ENCODE results near the gene TULP4. TPM values are rescaled to one million over a fixed set of nuclear protein-coding genes. Genes with fewer than 3 reads are reported as not detected.

The TULP4 gene
- total RNA-seq, 4 donors from 2014 or later: 59.8 to 99.2 (median 88.6) TPM

GRCh38 chr6:158356586-158357546, 44.6 kb downstream of the TULP4 start:
- in situ Hi-C loops (cut with MboI; ENCODE audit: low sequenced_read_pairs in 4 of 4) (no loop called here), intact Hi-C loops (cut with DNase I; ENCODE audit: low total_unique reads) (no loop called here)
- H3K27ac ChIP-seq: no peak overlapping the region
- no peaks in the 10 kb centered on the region for H3K36me3 ChIP-seq
- no peaks in the 10 kb centered on the region for H3K27me3 ChIP-seq
- no peaks in the 10 kb centered on the region for H3K9me3 ChIP-seq
- ATAC-seq (no peak), DNase-seq (no peak)
- peaks cover 37 to 45% of the 10 kb centered on the region in 2 donors for H3K4me1 ChIP-seq
- TF ChIP-seq POLR2A (IDR thresholded peaks at IDR 0.05): no peak
- H3K4me3 ChIP-seq: no peak overlapping the region

- H3K27ac ChIP-seq: no peak overlapping the region
- H3K36me3 ChIP-seq: no peaks in the 10 kb centered on the region
- no peak for ATAC-seq
- H3K27me3 ChIP-seq: no peaks in the 10 kb centered on the region
- TF ChIP-seq CTCF (IDR thresholded peaks at IDR 0.05 in 4 of 5, conservative IDR thresholded peaks at IDR 0.05 in 1 of 5): no peak
- no peak for TF ChIP-seq POLR2A (IDR thresholded peaks at IDR 0.05)
- H3K9me3 ChIP-seq: no peaks in the 10 kb centered on the region
- H3K4me1 ChIP-seq: peaks cover 46 to 53% of the 10 kb centered on the region in 2 donors
- no peak for DNase-seq
- H3K4me3 ChIP-seq: no peak overlapping the region
- in situ Hi-C loops (cut with MboI; ENCODE audit: low sequenced_read_pairs in 4 of 4): no loop called here
- intact Hi-C loops (cut with DNase I; ENCODE audit: low total_unique reads): no loop called here
Measured at GRCh38 chr6:158357570-158358216, 45.4 kb downstream of the TULP4 start.

- TF ChIP-seq POLR2A (IDR thresholded peaks at IDR 0.05): no peak
- no peak for TF ChIP-seq CTCF (IDR thresholded peaks at IDR 0.05 in 4 of 5, conservative IDR thresholded peaks at IDR 0.05 in 1 of 5)
- in situ Hi-C loops (cut with MboI; ENCODE audit: low sequenced_read_pairs in 4 of 4): no loop called here
- peak; percentile 41 to 63 for ATAC-seq
- Histone ChIP-seq H3K4me1 (peaks cover 38 to 51% of the 10 kb centered on the region in 2 donors), H3K36me3 (no peaks in the 10 kb centered on the region), H3K4me3 (no peak overlapping the region), H3K27ac (peak overlapping the region in 3 of 4 donors; percentile 14 to 62 (median 41)), H3K9me3 (no peaks in the 10 kb centered on the region), H3K27me3 (no peaks in the 10 kb centered on the region)
- DNase-seq: peak; percentile 32 to 57
- intact Hi-C loops (cut with DNase I; ENCODE audit: low total_unique reads): no loop called here
Measured at GRCh38 chr6:158358450-158359077, 46.3 kb downstream of the TULP4 start.

- H3K36me3 ChIP-seq: no peaks in the 10 kb centered on the region
- no peak overlapping the region for H3K4me3 ChIP-seq
- in situ Hi-C loops (cut with MboI; ENCODE audit: low sequenced_read_pairs in 4 of 4): no loop called here
- TF ChIP-seq CTCF (IDR thresholded peaks at IDR 0.05 in 4 of 5, conservative IDR thresholded peaks at IDR 0.05 in 1 of 5): no peak
- no peak for TF ChIP-seq POLR2A (IDR thresholded peaks at IDR 0.05)
- peaks cover 37 to 44% of the 10 kb centered on the region in 2 donors for H3K4me1 ChIP-seq
- ATAC-seq (no peak), DNase-seq (no peak)
- intact Hi-C loops (cut with DNase I; ENCODE audit: low total_unique reads): no loop called here
- H3K9me3 ChIP-seq: no peaks in the 10 kb centered on the region
- H3K27me3 ChIP-seq: no peaks in the 10 kb centered on the region
- peak overlapping the region in 3 of 4 donors; percentile 59 to 75 (median 62) for H3K27ac ChIP-seq
Measured at GRCh38 chr6:158361068-158361467, 48.8 kb downstream of the TULP4 start.

Data from gastrocnemius medialis (tissue), 4 donors.